ENCODE data around the gene NEDD4L.

NEDD4L gene

GRCh38 chr18:58109256-58109655 lies 65.2 kb downstream of the NEDD4L start:
- Mint-ChIP-seq H3K27me3 (ENCODE audit: low read depth, poor library complexity) (no peaks in the 10 kb centered on the region), H3K9me3 (peaks cover 3% of the 10 kb centered on the region), H3K36me3 (ENCODE audit: low read depth) (peaks cover 20% of the 10 kb centered on the region), H3K4me3 (no peak overlapping the region), H3K27ac (no peak overlapping the region), H3K4me1 (peaks cover 36% of the 10 kb centered on the region)
- DNase-seq, result no peak
- TF ChIP-seq CTCF (IDR thresholded peaks at IDR 0.05), result no peak

GRCh38 chr18:58110398-58110797 lies 66.4 kb downstream of the NEDD4L start:
- Mint-ChIP-seq H3K9me3 (no peaks in the 10 kb centered on the region), H3K4me1 (peaks cover 30% of the 10 kb centered on the region), H3K36me3 (ENCODE audit: low read depth) (peaks cover 17% of the 10 kb centered on the region), H3K27me3 (ENCODE audit: low read depth, poor library complexity) (no peaks in the 10 kb centered on the region), H3K27ac (no peak overlapping the region), H3K4me3 (no peak overlapping the region)
- DNase-seq, result no peak
- no peak for TF ChIP-seq CTCF (IDR thresholded peaks at IDR 0.05)

GRCh38 chr18:58112174-58112573 lies 68.1 kb downstream of the NEDD4L start:
- H3K27me3 Mint-ChIP-seq (ENCODE audit: low read depth, poor library complexity), result no peaks in the 10 kb centered on the region
- no peak for TF ChIP-seq CTCF (IDR thresholded peaks at IDR 0.05)
- H3K9me3 Mint-ChIP-seq, result no peaks in the 10 kb centered on the region
- DNase-seq, result no peak
- peaks cover 24% of the 10 kb centered on the region for H3K4me1 Mint-ChIP-seq
- no peak overlapping the region for H3K4me3 Mint-ChIP-seq
- H3K27ac Mint-ChIP-seq, result no peak overlapping the region
- peaks cover 15% of the 10 kb centered on the region for H3K36me3 Mint-ChIP-seq (ENCODE audit: low read depth)

GRCh38 chr18:58113337-58113736 lies 69.3 kb downstream of the NEDD4L start:
- peaks cover 9% of the 10 kb centered on the region for H3K36me3 Mint-ChIP-seq (ENCODE audit: low read depth)
- no peak for DNase-seq
- no peak overlapping the region for H3K27ac Mint-ChIP-seq
- H3K4me3 Mint-ChIP-seq, result no peak overlapping the region
- H3K27me3 Mint-ChIP-seq (ENCODE audit: low read depth, poor library complexity), result no peaks in the 10 kb centered on the region
- no peaks in the 10 kb centered on the region for H3K9me3 Mint-ChIP-seq
- H3K4me1 Mint-ChIP-seq, result peaks cover 24% of the 10 kb centered on the region
- TF ChIP-seq CTCF (IDR thresholded peaks at IDR 0.05), result no peak

GRCh38 chr18:58114766-58115165 lies 70.7 kb downstream of the NEDD4L start:
- no peak for TF ChIP-seq CTCF (IDR thresholded peaks at IDR 0.05)
- no peak for DNase-seq
- peaks cover 9% of the 10 kb centered on the region for H3K36me3 Mint-ChIP-seq (ENCODE audit: low read depth)
- H3K4me3 Mint-ChIP-seq, result no peak overlapping the region
- no peaks in the 10 kb centered on the region for H3K9me3 Mint-ChIP-seq
- no peak overlapping the region for H3K27ac Mint-ChIP-seq
- H3K4me1 Mint-ChIP-seq, result peaks cover 23% of the 10 kb centered on the region
- no peaks in the 10 kb centered on the region for H3K27me3 Mint-ChIP-seq (ENCODE audit: low read depth, poor library complexity)

GRCh38 chr18:58116818-58117217 lies 72.8 kb downstream of the NEDD4L start:
- peaks cover 2% of the 10 kb centered on the region for H3K36me3 Mint-ChIP-seq (ENCODE audit: low read depth)
- TF ChIP-seq CTCF (IDR thresholded peaks at IDR 0.05), result no peak
- no peaks in the 10 kb centered on the region for H3K27me3 Mint-ChIP-seq (ENCODE audit: low read depth, poor library complexity)
- DNase-seq, result no peak
- no peak overlapping the region for H3K27ac Mint-ChIP-seq
- peaks cover 13% of the 10 kb centered on the region for H3K4me1 Mint-ChIP-seq
- no peaks in the 10 kb centered on the region for H3K9me3 Mint-ChIP-seq
- H3K4me3 Mint-ChIP-seq, result no peak overlapping the region

All from nephron progenitor cell (in vitro differentiated cells).